Activated CD8-positive, alpha-beta T cell treated with anti-CD3 and anti-CD28 coated beads for 36 hours (primary cell): ENCODE results near the gene CLASRP. TPM values are rescaled to one million over a fixed set of nuclear protein-coding genes. Genes with fewer than 3 reads are reported as not detected.

ENCODE experiments used
- ATAC-seq: fragments of 200-7000 bp; cut with Tn5 transposase; one replicate; pipeline ENCODE4 v1.10.0; 2021; ENCODE audit warnings: mild to moderate bottlenecking, moderate library complexity
- CTCF ChIA-PET: fragments of 350-600 bp; sonication (Branson Sonifier 250); formaldehyde crosslinking; loops from one replicate; lab custom pipeline; 2021; ENCODE audit warnings: antibody characterized with exemption; lab: Charles Lee
- POLR2A ChIA-PET: fragments of 350-600 bp; sonication (Branson Sonifier 250); formaldehyde crosslinking; loops from one replicate; lab custom pipeline; 2021; ENCODE audit warnings: antibody characterized with exemption; lab: Charles Lee
- DNase-seq: peaks from one replicate; pipeline ENCODE4 v3.0.0-alpha.2; 2020
- H3K27ac Mint-ChIP-seq: one replicate; pipeline ENCODE4 v1.8.0; 2021; ENCODE audit warnings: mild to moderate bottlenecking, mixed read lengths
- H3K27me3 Mint-ChIP-seq: one replicate; pipeline ENCODE4 v1.8.0; 2021; ENCODE audit warnings: mixed read lengths
- H3K36me3 Mint-ChIP-seq: one replicate; pipeline ENCODE4 v1.8.0; 2021; ENCODE audit warnings: low read depth, mixed read lengths
- H3K4me1 Mint-ChIP-seq: one replicate; pipeline ENCODE4 v1.8.0; 2021; ENCODE audit warnings: low read depth, mixed read lengths
- H3K4me3 Mint-ChIP-seq: one replicate; pipeline ENCODE4 v1.8.0; 2021; ENCODE audit warnings: mild to moderate bottlenecking, moderate library complexity, mixed read lengths
- H3K9me3 Mint-ChIP-seq: one replicate; pipeline ENCODE4 v1.8.0; 2021; ENCODE audit warnings: mixed read lengths
- intact Hi-C: fragments of 100-400 bp; cut with micrococcal nuclease; formaldehyde crosslinking; loops from one replicate; pipeline ENCODE4 v1.10.0; 2022
- total RNA-seq, 2 experiments: library from RNA; stranded (reverse); gene quantifications; one replicate each; pipeline ENCODE4 v1.2.3, GENCODE V29; 2021
- TF ChIP-seq, protein P1 (sequence below): fragments of 200-600 bp; IDR thresholded peaks from one replicate; pipeline ENCODE4 v1.8.0; 2022; ENCODE audit warnings: antibody characterized with exemption, mild to moderate bottlenecking

CLASRP gene
- total RNA-seq, 2 experiments from 2014 or later: 72.7 to 80.5 TPM

DNA sequence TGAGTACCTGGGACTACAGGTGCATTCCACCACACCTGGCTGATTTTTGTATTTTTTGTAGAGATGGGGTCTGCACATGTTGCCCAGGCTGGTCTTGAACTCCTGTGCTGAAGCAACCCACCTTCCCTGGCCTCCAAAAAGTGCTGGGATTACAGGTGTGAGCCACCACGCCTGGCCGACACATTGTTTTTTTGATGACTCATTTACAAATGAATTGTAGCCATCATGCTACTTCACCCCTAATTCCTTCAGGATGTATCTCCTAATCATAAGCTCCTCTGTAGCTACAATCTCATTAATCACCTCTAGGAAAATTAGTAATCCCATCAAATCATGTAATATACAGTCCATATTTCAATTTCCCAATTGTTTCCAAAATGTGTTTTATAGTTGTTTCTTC, 19.7 kb upstream of the CLASRP start:
- TF ChIP-seq, protein P1, sequence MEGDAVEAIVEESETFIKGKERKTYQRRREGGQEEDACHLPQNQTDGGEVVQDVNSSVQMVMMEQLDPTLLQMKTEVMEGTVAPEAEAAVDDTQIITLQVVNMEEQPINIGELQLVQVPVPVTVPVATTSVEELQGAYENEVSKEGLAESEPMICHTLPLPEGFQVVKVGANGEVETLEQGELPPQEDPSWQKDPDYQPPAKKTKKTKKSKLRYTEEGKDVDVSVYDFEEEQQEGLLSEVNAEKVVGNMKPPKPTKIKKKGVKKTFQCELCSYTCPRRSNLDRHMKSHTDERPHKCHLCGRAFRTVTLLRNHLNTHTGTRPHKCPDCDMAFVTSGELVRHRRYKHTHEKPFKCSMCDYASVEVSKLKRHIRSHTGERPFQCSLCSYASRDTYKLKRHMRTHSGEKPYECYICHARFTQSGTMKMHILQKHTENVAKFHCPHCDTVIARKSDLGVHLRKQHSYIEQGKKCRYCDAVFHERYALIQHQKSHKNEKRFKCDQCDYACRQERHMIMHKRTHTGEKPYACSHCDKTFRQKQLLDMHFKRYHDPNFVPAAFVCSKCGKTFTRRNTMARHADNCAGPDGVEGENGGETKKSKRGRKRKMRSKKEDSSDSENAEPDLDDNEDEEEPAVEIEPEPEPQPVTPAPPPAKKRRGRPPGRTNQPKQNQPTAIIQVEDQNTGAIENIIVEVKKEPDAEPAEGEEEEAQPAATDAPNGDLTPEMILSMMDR: no peak
- ChIA-PET POLR2A (interaction anchor here (1.0 to 1.7 kb wide), 3 partner anchors 10 to 19 kb away, joined by 3 to 4 read pairs (median 3); partner anchors contain the start of gene CLASRP), CTCF (interaction anchor here (1.7 kb wide), 1 partner anchor 41 kb away, joined by 6 read pairs; no protein-coding TSS in a partner anchor)
- Mint-ChIP-seq H3K36me3 (peaks cover 26% of the 10 kb centered on the region), H3K4me3 (no peak overlapping the region), H3K4me1 (peaks cover 9% of the 10 kb centered on the region), H3K27me3 (no peaks in the 10 kb centered on the region), H3K9me3 (no peaks in the 10 kb centered on the region), H3K27ac (no peak overlapping the region)
- intact Hi-C loops: no loop called here
- ATAC-seq (no peak), DNase-seq (no peak)

DNA sequence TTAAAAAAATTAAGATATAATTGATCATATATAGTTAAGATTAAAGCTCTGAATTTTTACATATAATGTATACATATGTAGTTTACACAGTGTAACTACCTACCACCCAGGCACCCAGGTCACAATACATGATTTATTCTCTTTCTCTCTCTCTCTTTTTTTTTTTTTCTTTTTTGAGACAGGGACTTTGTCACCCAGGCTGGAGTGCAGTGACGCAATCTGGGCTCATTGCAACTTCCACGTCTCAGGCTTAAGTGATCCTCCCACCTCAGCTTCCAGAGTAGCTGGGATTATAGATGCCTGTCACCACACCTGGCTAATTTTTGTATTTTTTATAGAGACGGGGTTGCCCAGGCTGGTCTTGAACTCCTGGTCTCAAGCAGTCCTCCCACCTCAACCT, 18.8 kb upstream of the CLASRP start:
- DNase-seq (no peak), ATAC-seq (no peak)
- CTCF ChIA-PET: interaction anchor here (1.7 kb wide), 1 partner anchor 40 kb away, joined by 6 read pairs; no protein-coding TSS in a partner anchor
- intact Hi-C loops: no loop called here
- POLR2A ChIA-PET: interaction anchor here (1.0 to 1.3 kb wide), 2 partner anchors 13 to 19 kb away, joined by 3 read pairs; partner anchors contain the start of gene CLASRP
- Mint-ChIP-seq H3K27ac (no peak overlapping the region), H3K36me3 (peaks cover 24% of the 10 kb centered on the region), H3K4me3 (no peak overlapping the region), H3K27me3 (no peaks in the 10 kb centered on the region), H3K9me3 (no peaks in the 10 kb centered on the region), H3K4me1 (peaks cover 9% of the 10 kb centered on the region)
- TF ChIP-seq, protein P1: no peak

DNA sequence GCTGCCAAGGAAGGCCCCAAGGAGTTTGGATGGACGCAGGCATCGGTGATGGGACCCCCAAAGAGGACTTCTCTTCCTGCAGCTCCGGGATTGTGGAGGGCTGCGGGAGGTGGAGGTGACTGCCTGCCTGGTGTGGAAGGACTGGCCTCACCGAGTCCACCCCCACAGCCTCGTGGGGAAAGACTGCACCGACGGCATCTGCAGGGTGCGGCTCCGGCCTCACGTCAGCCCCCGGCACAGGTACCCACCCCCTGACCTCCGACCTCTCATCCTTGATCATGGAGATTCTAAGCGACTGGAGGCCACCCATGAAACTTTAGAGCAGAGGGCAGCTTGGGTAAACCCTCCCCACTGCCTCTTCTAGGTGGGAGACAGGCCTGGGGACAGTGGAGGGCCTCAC, 16.9 kb upstream of the CLASRP start:
- H3K4me1 Mint-ChIP-seq: peaks cover 1% of the 10 kb centered on the region
- H3K27ac Mint-ChIP-seq: no peak overlapping the region
- intact Hi-C loops: no loop called here
- no peaks in the 10 kb centered on the region for H3K27me3 Mint-ChIP-seq
- no peak overlapping the region for H3K4me3 Mint-ChIP-seq
- POLR2A ChIA-PET: no interaction called here
- ATAC-seq (no peak), DNase-seq (no peak)
- peaks cover 30% of the 10 kb centered on the region for H3K36me3 Mint-ChIP-seq
- TF ChIP-seq, protein P1: no peak
- no peaks in the 10 kb centered on the region for H3K9me3 Mint-ChIP-seq
- CTCF ChIA-PET: interaction anchor here (1.4 kb wide), 1 partner anchor 17 kb away, joined by 3 read pairs; the partner anchor contains the start of gene CLASRP

- DNase-seq (no peak), ATAC-seq (no peak)
- Mint-ChIP-seq H3K4me3 (no peak overlapping the region), H3K9me3 (no peaks in the 10 kb centered on the region), H3K27ac (no peak overlapping the region), H3K4me1 (no peaks in the 10 kb centered on the region), H3K27me3 (no peaks in the 10 kb centered on the region), H3K36me3 (peaks cover 32% of the 10 kb centered on the region)
- ChIA-PET POLR2A (no interaction called here), CTCF (no interaction called here)
- TF ChIP-seq, protein P1: no peak
- intact Hi-C loops: no loop called here
Observed at GRCh38 chr19:45023048-45023447, 15.8 kb upstream of the CLASRP start.

GRCh38 chr19:45025264-45025663, 13.6 kb upstream of the CLASRP start:
- H3K27me3 Mint-ChIP-seq: no peaks in the 10 kb centered on the region
- intact Hi-C loops: no loop called here
- peaks cover 33% of the 10 kb centered on the region for H3K36me3 Mint-ChIP-seq
- DNase-seq: no peak
- POLR2A ChIA-PET: interaction anchor here (1.4 kb wide), 1 partner anchor 14 kb away, joined by 6 read pairs; no protein-coding TSS in a partner anchor
- CTCF ChIA-PET: no interaction called here
- no peaks in the 10 kb centered on the region for H3K4me1 Mint-ChIP-seq
- no peak overlapping the region for H3K27ac Mint-ChIP-seq
- H3K4me3 Mint-ChIP-seq: no peak overlapping the region
- TF ChIP-seq, protein P1: no peak
- ATAC-seq: no peak
- no peaks in the 10 kb centered on the region for H3K9me3 Mint-ChIP-seq
